Heart right ventricle (tissue), 16 donors: ENCODE results near the gene CACNA1C. TPM values are rescaled to one million over a fixed set of nuclear protein-coding genes. Genes with fewer than 3 reads are reported as not detected.

Experiments
- ATAC-seq, 8 donors: fragments of 200-7000 bp; cut with Tn5 transposase; one replicate each; pipeline ENCODE4 v1.9.1; 2020; ENCODE audit warnings: mild to moderate bottlenecking in 8 of 8, moderate library complexity in 8 of 8, moderate number of reproducible peaks in 1 of 8
- DNase-seq, 2 donors: peaks; one replicate each; pipeline ENCODE4 v3.0.0-alpha.2; 2020
- H3K27ac ChIP-seq, 10 donors: fragments of 200-600 bp; sonication (generic) in 2 of 10; one replicate each; pipeline versions ENCODE4 v1.5.0 to v1.8.0; 2020 to 2022; ENCODE audit warnings: mild to moderate bottlenecking in 3 of 10
- H3K27me3 ChIP-seq, 7 donors: fragments of 200-600 bp; one replicate each; pipeline ENCODE4 v1.8.0; 2021 to 2022; ENCODE audit warnings: mild to moderate bottlenecking in 2 of 7
- H3K36me3 ChIP-seq, 9 donors: fragments of 200-600 bp; sonication (generic) in 1 of 9; one replicate each; pipeline versions ENCODE4 v1.5.0 to v1.8.0; 2020 to 2022; ENCODE audit warnings: mild to moderate bottlenecking in 2 of 9
- H3K4me1 ChIP-seq, 9 donors: fragments of 200-600 bp; sonication (generic) in 1 of 9; one replicate each; pipeline versions ENCODE4 v1.5.0 to v1.8.0; 2020 to 2022; ENCODE audit warnings: mild to moderate bottlenecking in 4 of 9
- H3K4me3 ChIP-seq, 10 donors: fragments of 200-600 bp; sonication (generic) in 2 of 10; one replicate each; pipeline versions ENCODE4 v1.5.0 to v1.8.0; 2020 to 2022; ENCODE audit warnings: mild to moderate bottlenecking in 7 of 10, moderate library complexity in 2 of 10
- H3K9me3 ChIP-seq, 11 donors: fragments of 200-600 bp in 10 of 11; sonication (generic) in 2 of 11; one replicate each; pipeline versions ENCODE4 v1.5.0 to v1.8.0; 2013 to 2022; ENCODE audit warnings: mild to moderate bottlenecking in 2 of 11, control low read depth in 1 of 11, moderate library complexity in 1 of 11
- CTCF ChIP-seq, 9 donors: fragments of 200-600 bp; sonication (generic) in 2 of 9; IDR thresholded peaks; one replicate each; pipeline versions ENCODE4 v1.5.0 to v1.8.0; 2021 to 2022; ENCODE audit warnings: antibody characterized with exemption in 9 of 9, mild to moderate bottlenecking in 5 of 9, moderate library complexity in 1 of 9
- WGBS, 2 donors: extraction: QIAGEN DNeasy Blood & Tissue Kit; methylation state at CpG; one replicate each; pipeline ENCODE4 v1.1.7; 2013; ENCODE audit warnings: inconsistent platforms in 1 of 2; 5-methylcytosine and 5-hydroxymethylcytosine counted together
- intact Hi-C, 10 donors: fragments of 100-400 bp; cut with DNase I; formaldehyde crosslinking; loops; one replicate each; pipeline versions ENCODE4 v1.11.1 to v1.14.2; 2022
- polyA plus RNA-seq, 2 donors: library from polyadenylated mRNA; stranded (reverse); fragments of 200-250 nt; gene quantifications; one replicate each; pipeline ENCODE4 v1.2.3, GENCODE V29; 2013
- total RNA-seq, 10 donors: library from RNA; stranded (reverse); fragmentation: NEBNext Ultra II Directional in 3 of 10; extraction: Animal tissue kit (Norgen Biotek cat#: 25700) in 3 of 10; gene quantifications; one replicate each; pipeline versions ENCODE4 v1.2.1 to v1.2.4, GENCODE V29; 2021 to 2023
- donor health status: Arrhythmogenic right ventricular cardiomyopathy.
- donor health status: ischemic (EF 13 %, LVEDD 7.1; RV severe dilation, severe dysfunction).
- donor health status: healthy with polysubstance abuse.
- donor health status: DM: no; HTN: yes; CAD: no.
- donor health status: DM: no; HTN: no; CAD: no.
- donor health status: ischemic (EF 25% LVEDD 6.9; RV normal size, moderate dysfunction).
- donor health status: ischemic (EF 25% LVEDD 5.7; RV mildly dilated, moderate dysfunction).
- donor health status: healthy.
- donor health status: DM: yes; HTN: yes; CAD: no.
- donor health status: Ischemic cardiomyopathy.
- donor health status: ischemic (EF 35%, LVEDD 5.7; RV mildly dilated, moderate dysfunction).
- donor health status: nonischemic (EF 11% LVEDD 7.7; RV severe dilation, severe dysfunction).
- donor health status: DM: yes; HTN: yes; CAD: no.
- donor health status: PGD.
- donor health status: ischemic (EF 29% LVEDD 5.4; RV normal size, mild dysfunction).
- donor health status: nonischemic (EF 23%, LVEDD 6.1; RV moderate dilation, normal function).

The CACNA1C gene
- total and polyA plus RNA-seq, 12 donors, result 19.1 to 222 (median 183) TPM

GRCh38 chr12:2672863-2673262 is 620.1 kb downstream of the CACNA1C start:
- no peak for DNase-seq
- WGBS, 2 donors, result 95 to 97% methylated on average over 10 of the region's 10 CpGs

GRCh38 chr12:2673966-2674810 is 621.4 kb downstream of the CACNA1C start:
- H3K4me3 ChIP-seq, result no peak overlapping the region
- peaks cover 0 to 98% (median 31%) of the 10 kb centered on the region in 9 donors for H3K36me3 ChIP-seq
- ATAC-seq, result peak in 1 of 8 donors; percentile 7
- 93 to 95% methylated on average over 18 of the region's 18 CpGs for WGBS, 2 donors
- peak in 5 of 9 donors; percentile 11 to 26 (median 18) for TF ChIP-seq CTCF (IDR thresholded peaks at IDR 0.05)
- no peaks in the 10 kb centered on the region for H3K27me3 ChIP-seq
- intact Hi-C loops, result no loop called here
- no peaks in the 10 kb centered on the region for H3K9me3 ChIP-seq
- H3K4me1 ChIP-seq, result no peaks in the 10 kb centered on the region
- no peak for DNase-seq
- H3K27ac ChIP-seq, result no peak overlapping the region

More at GRCh38 chr12:2672863-2673262, 620.1 kb downstream of the CACNA1C start:
- H3K4me1 ChIP-seq, result no peaks in the 10 kb centered on the region
- no peak overlapping the region for H3K4me3 ChIP-seq
- no peaks in the 10 kb centered on the region for H3K27me3 ChIP-seq
- no peaks in the 10 kb centered on the region for H3K9me3 ChIP-seq
- ATAC-seq, result no peak
- TF ChIP-seq CTCF (IDR thresholded peaks at IDR 0.05), result no peak
- peaks cover 0 to 98% (median 42%) of the 10 kb centered on the region in 9 donors for H3K36me3 ChIP-seq
- H3K27ac ChIP-seq, result no peak overlapping the region
- intact Hi-C loops, result no loop called here

GRCh38 chr12:2675776-2676175 is 623.0 kb downstream of the CACNA1C start:
- H3K36me3 ChIP-seq, result peaks cover 0 to 99% (median 31%) of the 10 kb centered on the region in 9 donors
- intact Hi-C loops, result no loop called here
- no peaks in the 10 kb centered on the region for H3K4me1 ChIP-seq
- DNase-seq (no peak), ATAC-seq (no peak)
- H3K9me3 ChIP-seq, result no peaks in the 10 kb centered on the region
- no peak for TF ChIP-seq CTCF (IDR thresholded peaks at IDR 0.05)
- WGBS, 2 donors, result 76 to 84% methylated on average over 6 of the region's 6 CpGs
- no peak overlapping the region for H3K27ac ChIP-seq
- H3K4me3 ChIP-seq, result no peak overlapping the region
- no peaks in the 10 kb centered on the region for H3K27me3 ChIP-seq

- no peak for DNase-seq
- no peaks in the 10 kb centered on the region for H3K4me1 ChIP-seq
- ATAC-seq, result no peak
- H3K27ac ChIP-seq, result no peak overlapping the region
- TF ChIP-seq CTCF (IDR thresholded peaks at IDR 0.05), result no peak
- WGBS, 2 donors, result 84% methylated on average over 20 of the region's 20 CpGs
- no peak overlapping the region for H3K4me3 ChIP-seq
- H3K36me3 ChIP-seq, result peaks cover 0 to 99% (median 27%) of the 10 kb centered on the region in 9 donors
- no peaks in the 10 kb centered on the region for H3K27me3 ChIP-seq
- intact Hi-C loops, result no loop called here
- no peaks in the 10 kb centered on the region for H3K9me3 ChIP-seq
Observed at GRCh38 chr12:2677142-2677880, 624.5 kb downstream of the CACNA1C start.
